SK-N-SH (cell line): ENCODE data around the gene MAP6. TPM values are rescaled to one million over a fixed set of nuclear protein-coding genes. Genes with fewer than 3 reads are reported as not detected.

Experiments
- CHD2 ChIP-seq: fragments of 150-350 bp; IDR thresholded peaks from 2 replicates; pipeline ENCODE4 v1.6.1; 2018; ENCODE audit warnings: low read length; ENCODE audit not compliant: partially characterized antibody
- ELF1 ChIP-seq: IDR thresholded peaks from 2 replicates; pipeline ENCODE4 v1.4.0; 2012
- EP300 ChIP-seq, 2 experiments: IDR thresholded peaks; 2 replicates each; pipeline versions ENCODE4 v1.4.0 to v1.6.1; 2012; ENCODE audit warnings: borderline replicate concordance in 1 of 2, low read depth in 1 of 2, low read length in 1 of 2
- EZH2phosphoT487 ChIP-seq: fragments of 200-600 bp; sonication (generic); IDR thresholded peaks from 2 replicates; pipeline ENCODE4 v1.6.1; 2017; ENCODE audit warnings: low read depth, mixed run types, mild to moderate bottlenecking, antibody characterized with exemption, moderate library complexity, borderline replicate concordance
- FOSL2 ChIP-seq: IDR thresholded peaks from 2 replicates; pipeline ENCODE4 v1.4.0; 2012; ENCODE audit warnings: low read depth, mild to moderate bottlenecking, moderate library complexity, borderline replicate concordance
- FOXJ3 ChIP-seq: sonication (generic); formaldehyde crosslinking; IDR thresholded peaks from 2 replicates; pipeline ENCODE4 v1.5.1; 2020; ENCODE audit warnings: mild to moderate bottlenecking, missing genetic modification reagents
- GABPA ChIP-seq: IDR thresholded peaks from 2 replicates; pipeline ENCODE4 v1.4.0; 2012; ENCODE audit warnings: low read depth, mild to moderate bottlenecking
- JUND ChIP-seq: IDR thresholded peaks from 2 replicates; pipeline ENCODE4 v1.4.0; 2012
- MAX ChIP-seq: IDR thresholded peaks from 2 replicates; pipeline ENCODE4 v1.4.0; 2012; ENCODE audit warnings: low read depth
- MEF2A ChIP-seq: IDR thresholded peaks from 2 replicates; pipeline ENCODE4 v1.4.0; 2012; ENCODE audit warnings: low read depth, borderline replicate concordance
- MXI1 ChIP-seq: IDR thresholded peaks from 2 replicates; pipeline ENCODE4 v1.6.1; 2012; ENCODE audit warnings: mild to moderate bottlenecking, low read depth, low read length, improper control_type of control experiment
- NFIC ChIP-seq: IDR thresholded peaks from 2 replicates; pipeline ENCODE4 v1.4.0; 2012; ENCODE audit warnings: borderline replicate concordance
- NRF1 ChIP-seq: IDR thresholded peaks from 2 replicates; pipeline ENCODE4 v1.6.1; 2012; ENCODE audit warnings: low read depth, mild to moderate bottlenecking, low read length
- PBX3 ChIP-seq: IDR thresholded peaks from 2 replicates; pipeline ENCODE4; 2012
- RAD21 ChIP-seq: IDR thresholded peaks from 2 replicates; pipeline ENCODE4 v1.6.1; 2012; ENCODE audit warnings: mild to moderate bottlenecking, low read length
- RCOR1 ChIP-seq: fragments of 150-350 bp; IDR thresholded peaks from 2 replicates; pipeline ENCODE4 v1.6.1; 2017; ENCODE audit warnings: antibody characterized with exemption, low read length
- RFX5 ChIP-seq: IDR thresholded peaks from 2 replicates; pipeline ENCODE4 v1.6.1; 2012; ENCODE audit warnings: mild to moderate bottlenecking, improper control_type of control experiment, low read length
- SIN3A ChIP-seq: IDR thresholded peaks from 2 replicates; pipeline ENCODE4 v1.6.1; 2012; ENCODE audit warnings: low read depth, mild to moderate bottlenecking, low read length, moderate library complexity, borderline replicate concordance
- SMC3 ChIP-seq: IDR thresholded peaks from 2 replicates; pipeline ENCODE4 v1.6.1; 2012; ENCODE audit warnings: low read depth, low read length, improper control_type of control experiment
- TAF1 ChIP-seq: IDR thresholded peaks from 2 replicates; pipeline ENCODE4 v1.6.1; 2012; ENCODE audit warnings: low read depth, mild to moderate bottlenecking, low read length, moderate library complexity, borderline replicate concordance
- TCF12 ChIP-seq: IDR thresholded peaks from 2 replicates; pipeline ENCODE4 v1.4.0; 2012
- TEAD4 ChIP-seq: IDR thresholded peaks from 2 replicates; pipeline ENCODE4 v1.4.0; 2012; ENCODE audit warnings: mild to moderate bottlenecking, borderline replicate concordance; ENCODE audit not compliant: insufficient read depth
- YY1 ChIP-seq: IDR thresholded peaks from 2 replicates; pipeline ENCODE4 v1.4.0; 2012; ENCODE audit warnings: low read depth, mild to moderate bottlenecking
- polyA plus RNA-seq, 3 experiments: library from polyadenylated mRNA; depleted of rRNA; stranded (reverse); fragments of >200 nt; gene quantifications; 2 replicates each; pipeline ENCODE4 v1.2.3, GENCODE V29; 2012
- TF ChIP-seq, protein P1 (sequence below): IDR thresholded peaks from 2 replicates; pipeline ENCODE4 v1.6.1; 2012; ENCODE audit warnings: mild to moderate bottlenecking, low read depth, low read length, moderate library complexity
- TF ChIP-seq, protein P2 (sequence below): fragments of 150-350 bp; IDR thresholded peaks from 2 replicates; pipeline ENCODE4 v1.6.1; 2017; ENCODE audit warnings: antibody characterized with exemption, low read length, low read depth, borderline replicate concordance
- TF ChIP-seq, protein P3 (sequence below): fragments of 200-600 bp; sonication (generic); IDR thresholded peaks from 2 replicates; pipeline ENCODE4 v1.6.1; 2017; ENCODE audit warnings: antibody characterized with exemption, mild to moderate bottlenecking, moderate library complexity

MAP6 gene
- polyA plus RNA-seq, 1 of the 3 experiments (the other 2 are of a cell fraction), result 11.1 TPM

DNA sequence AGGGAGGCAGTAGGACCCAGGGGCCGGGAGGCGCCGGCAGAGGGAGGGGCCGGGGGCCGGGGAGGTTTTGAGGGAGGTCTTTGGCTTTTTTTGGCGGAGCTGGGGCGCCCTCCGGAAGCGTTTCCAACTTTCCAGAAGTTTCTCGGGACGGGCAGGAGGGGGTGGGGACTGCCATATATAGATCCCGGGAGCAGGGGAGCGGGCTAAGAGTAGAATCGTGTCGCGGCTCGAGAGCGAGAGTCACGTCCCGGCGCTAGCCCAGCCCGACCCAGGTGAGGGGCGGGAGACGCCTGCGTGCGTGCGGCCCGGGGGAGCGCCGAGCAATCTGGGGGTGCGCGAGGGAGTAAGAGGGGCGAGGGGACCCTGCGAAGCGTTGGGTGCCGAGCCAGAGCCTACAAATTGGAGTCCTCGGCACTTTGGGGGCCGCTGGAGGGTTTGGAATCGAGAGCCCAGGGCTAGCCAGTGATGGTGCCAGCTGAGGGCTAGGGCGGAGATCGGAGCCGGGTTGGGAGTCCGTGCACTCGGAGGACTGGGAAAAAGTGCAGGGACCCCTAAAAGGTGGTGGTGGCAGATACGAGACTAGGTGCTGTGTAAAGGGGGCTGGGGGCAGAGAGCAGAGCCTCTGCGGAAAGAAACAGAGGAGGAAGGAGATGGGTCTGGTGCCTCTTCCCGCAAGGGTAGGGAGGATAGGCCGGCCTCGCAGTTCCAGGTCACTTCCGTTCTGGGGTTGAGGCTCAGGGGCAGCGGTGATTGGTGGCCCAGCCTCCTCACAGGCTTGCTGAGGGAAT, 106.6 kb downstream of the MAP6 start, which contains the start of gene SERPINH1 (continued):
- TF ChIP-seq, protein P1, sequence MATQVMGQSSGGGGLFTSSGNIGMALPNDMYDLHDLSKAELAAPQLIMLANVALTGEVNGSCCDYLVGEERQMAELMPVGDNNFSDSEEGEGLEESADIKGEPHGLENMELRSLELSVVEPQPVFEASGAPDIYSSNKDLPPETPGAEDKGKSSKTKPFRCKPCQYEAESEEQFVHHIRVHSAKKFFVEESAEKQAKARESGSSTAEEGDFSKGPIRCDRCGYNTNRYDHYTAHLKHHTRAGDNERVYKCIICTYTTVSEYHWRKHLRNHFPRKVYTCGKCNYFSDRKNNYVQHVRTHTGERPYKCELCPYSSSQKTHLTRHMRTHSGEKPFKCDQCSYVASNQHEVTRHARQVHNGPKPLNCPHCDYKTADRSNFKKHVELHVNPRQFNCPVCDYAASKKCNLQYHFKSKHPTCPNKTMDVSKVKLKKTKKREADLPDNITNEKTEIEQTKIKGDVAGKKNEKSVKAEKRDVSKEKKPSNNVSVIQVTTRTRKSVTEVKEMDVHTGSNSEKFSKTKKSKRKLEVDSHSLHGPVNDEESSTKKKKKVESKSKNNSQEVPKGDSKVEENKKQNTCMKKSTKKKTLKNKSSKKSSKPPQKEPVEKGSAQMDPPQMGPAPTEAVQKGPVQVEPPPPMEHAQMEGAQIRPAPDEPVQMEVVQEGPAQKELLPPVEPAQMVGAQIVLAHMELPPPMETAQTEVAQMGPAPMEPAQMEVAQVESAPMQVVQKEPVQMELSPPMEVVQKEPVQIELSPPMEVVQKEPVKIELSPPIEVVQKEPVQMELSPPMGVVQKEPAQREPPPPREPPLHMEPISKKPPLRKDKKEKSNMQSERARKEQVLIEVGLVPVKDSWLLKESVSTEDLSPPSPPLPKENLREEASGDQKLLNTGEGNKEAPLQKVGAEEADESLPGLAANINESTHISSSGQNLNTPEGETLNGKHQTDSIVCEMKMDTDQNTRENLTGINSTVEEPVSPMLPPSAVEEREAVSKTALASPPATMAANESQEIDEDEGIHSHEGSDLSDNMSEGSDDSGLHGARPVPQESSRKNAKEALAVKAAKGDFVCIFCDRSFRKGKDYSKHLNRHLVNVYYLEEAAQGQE, result no peak
- TF ChIP-seq TEAD4 (no peak), TAF1 (peak; percentile 75; the same call in 1 of the 2 replicates), RFX5 (no peak), GABPA (peak; percentile 68), RCOR1 (peak; percentile 9; the same call in 1 of the 2 replicates), MXI1 (no peak), YY1 (no peak), RAD21 (no peak), JUND (no peak), CHD2 (no peak), EP300 (IDR thresholded peaks at IDR 0.05; ENCODE audit: borderline replicate concordance in 1 of 2, low read depth in 1 of 2, low read length in 1 of 2) (peak; percentile 43 to 87; a peak in 3 of 4 replicates), EZH2phosphoT487 (no peak), TCF12 (no peak), FOXJ3 (0 out of 2 replicates have a peak, but pooled peaks have one; percentile 6), SMC3 (no peak), NRF1 (no peak), PBX3 (no peak), ELF1 (peak; percentile 20; the same call in 1 of the 2 replicates), MAX (peak; percentile 45), MEF2A (no peak; the same call in 1 of the 2 replicates), NFIC (no peak; the same call in 1 of the 2 replicates), FOSL2 (no peak; the same call in 1 of the 2 replicates), SIN3A (no peak; the same call in 1 of the 2 replicates)
- TF ChIP-seq, protein P2, sequence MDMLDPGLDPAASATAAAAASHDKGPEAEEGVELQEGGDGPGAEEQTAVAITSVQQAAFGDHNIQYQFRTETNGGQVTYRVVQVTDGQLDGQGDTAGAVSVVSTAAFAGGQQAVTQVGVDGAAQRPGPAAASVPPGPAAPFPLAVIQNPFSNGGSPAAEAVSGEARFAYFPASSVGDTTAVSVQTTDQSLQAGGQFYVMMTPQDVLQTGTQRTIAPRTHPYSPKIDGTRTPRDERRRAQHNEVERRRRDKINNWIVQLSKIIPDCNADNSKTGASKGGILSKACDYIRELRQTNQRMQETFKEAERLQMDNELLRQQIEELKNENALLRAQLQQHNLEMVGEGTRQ, result no peak
- TF ChIP-seq, protein P3, sequence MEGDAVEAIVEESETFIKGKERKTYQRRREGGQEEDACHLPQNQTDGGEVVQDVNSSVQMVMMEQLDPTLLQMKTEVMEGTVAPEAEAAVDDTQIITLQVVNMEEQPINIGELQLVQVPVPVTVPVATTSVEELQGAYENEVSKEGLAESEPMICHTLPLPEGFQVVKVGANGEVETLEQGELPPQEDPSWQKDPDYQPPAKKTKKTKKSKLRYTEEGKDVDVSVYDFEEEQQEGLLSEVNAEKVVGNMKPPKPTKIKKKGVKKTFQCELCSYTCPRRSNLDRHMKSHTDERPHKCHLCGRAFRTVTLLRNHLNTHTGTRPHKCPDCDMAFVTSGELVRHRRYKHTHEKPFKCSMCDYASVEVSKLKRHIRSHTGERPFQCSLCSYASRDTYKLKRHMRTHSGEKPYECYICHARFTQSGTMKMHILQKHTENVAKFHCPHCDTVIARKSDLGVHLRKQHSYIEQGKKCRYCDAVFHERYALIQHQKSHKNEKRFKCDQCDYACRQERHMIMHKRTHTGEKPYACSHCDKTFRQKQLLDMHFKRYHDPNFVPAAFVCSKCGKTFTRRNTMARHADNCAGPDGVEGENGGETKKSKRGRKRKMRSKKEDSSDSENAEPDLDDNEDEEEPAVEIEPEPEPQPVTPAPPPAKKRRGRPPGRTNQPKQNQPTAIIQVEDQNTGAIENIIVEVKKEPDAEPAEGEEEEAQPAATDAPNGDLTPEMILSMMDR, result no peak
